Hepatocyte (in vitro differentiated cells): Measurements from ENCODE around the gene CBY2. TPM values are rescaled to one million over a fixed set of nuclear protein-coding genes. Genes with fewer than 3 reads are reported as not detected.

Source experiments
- DNase-seq: peaks from one replicate; pipeline ENCODE4 v3.0.0-alpha.2; 2016; ENCODE audit warnings: low spot score
- H2AFZ ChIP-seq: fragments of 200-600 bp; sonication (generic); 2 replicates; pipeline ENCODE4 v1.6.0; 2016; ENCODE audit warnings: antibody characterized with exemption, mild to moderate bottlenecking
- H3K27ac ChIP-seq: fragments of 200-600 bp; sonication (generic); 2 replicates; pipeline ENCODE4 v1.5.1; 2016; ENCODE audit warnings: mild to moderate bottlenecking
- H3K27me3 ChIP-seq: fragments of 200-600 bp; sonication (generic); 2 replicates; pipeline ENCODE4 v1.6.1; 2016
- H3K36me3 ChIP-seq: fragments of 200-600 bp; sonication (generic); replicated peaks from 2 replicates; pipeline ENCODE4 v1.5.1; 2016; ENCODE audit warnings: low read depth; ENCODE audit not compliant: insufficient read depth
- H3K4me1 ChIP-seq: fragments of 200-600 bp; sonication (generic); 2 replicates; pipeline ENCODE4 v1.5.1; 2016; ENCODE audit warnings: mild to moderate bottlenecking, moderate library complexity; ENCODE audit not compliant: insufficient read depth
- H3K4me2 ChIP-seq: fragments of 200-600 bp; sonication (generic); 2 replicates; pipeline ENCODE4 v1.6.0; 2016
- H3K4me3 ChIP-seq: fragments of 200-600 bp; sonication (generic); 2 replicates; pipeline ENCODE4 v1.5.1; 2016; ENCODE audit warnings: mild to moderate bottlenecking
- H3K79me2 ChIP-seq: fragments of 200-600 bp; sonication (generic); 2 replicates; pipeline ENCODE4 v1.6.0; 2017; ENCODE audit warnings: mild to moderate bottlenecking
- H3K9me2 ChIP-seq: fragments of 200-600 bp; sonication (generic); replicated peaks from 2 replicates; pipeline ENCODE4 v1.6.0; 2017; ENCODE audit warnings: mild to moderate bottlenecking; ENCODE audit not compliant: insufficient read depth
- H3K9me3 ChIP-seq: fragments of 200-600 bp; sonication (generic); 2 replicates; pipeline ENCODE4 v1.5.1; 2016; ENCODE audit warnings: low read depth, mild to moderate bottlenecking
- H4K20me1 ChIP-seq: fragments of 200-600 bp; sonication (generic); 2 replicates; pipeline ENCODE4 v1.6.0; 2016; ENCODE audit warnings: mild to moderate bottlenecking; ENCODE audit not compliant: insufficient read depth, poor library complexity, severe bottlenecking
- CTCF ChIP-seq: fragments of 200-600 bp; sonication (generic); IDR thresholded peaks from 2 replicates; pipeline ENCODE4 v1.5.1; 2016; ENCODE audit warnings: antibody characterized with exemption, mild to moderate bottlenecking; ENCODE audit not compliant: poor library complexity
- EZH2 ChIP-seq: fragments of 200-600 bp; sonication (generic); IDR thresholded peaks from 2 replicates; pipeline ENCODE4 v1.6.1; 2016; ENCODE audit warnings: antibody characterized with exemption, mild to moderate bottlenecking, borderline replicate concordance
- EZH2phosphoT487 ChIP-seq: fragments of 200-600 bp; sonication (generic); IDR thresholded peaks from one replicate; pipeline ENCODE4 v1.6.1; 2018; ENCODE audit warnings: antibody characterized with exemption, mild to moderate bottlenecking, low read depth, moderate library complexity; ENCODE audit not compliant: unreplicated experiment, severe bottlenecking
- WGBS: methylation state at CpG from one replicate; pipeline ENCODE4 v1.1.6; 2016; ENCODE audit warnings: low lambda C conversion rate; ENCODE audit errors: missing lambda C conversion rate; 5-methylcytosine and 5-hydroxymethylcytosine counted together
- polyA plus RNA-seq: library from polyadenylated mRNA; unstranded; fragments of >200 nt; fragmentation: Nextera tagmentation; extraction: Ambion mirVana; gene quantifications from 2 replicates; pipeline ENCODE4 v1.2.1, GENCODE V29; 2016
- total RNA-seq: library from RNA; depleted of rRNA; stranded (reverse); fragments of >200 nt; gene quantifications from 2 replicates; pipeline ENCODE4 v1.2.3, GENCODE V29; 2014

The CBY2 gene
- total and polyA plus RNA-seq, 2 experiments from 2014 or later = not detected

DNA sequence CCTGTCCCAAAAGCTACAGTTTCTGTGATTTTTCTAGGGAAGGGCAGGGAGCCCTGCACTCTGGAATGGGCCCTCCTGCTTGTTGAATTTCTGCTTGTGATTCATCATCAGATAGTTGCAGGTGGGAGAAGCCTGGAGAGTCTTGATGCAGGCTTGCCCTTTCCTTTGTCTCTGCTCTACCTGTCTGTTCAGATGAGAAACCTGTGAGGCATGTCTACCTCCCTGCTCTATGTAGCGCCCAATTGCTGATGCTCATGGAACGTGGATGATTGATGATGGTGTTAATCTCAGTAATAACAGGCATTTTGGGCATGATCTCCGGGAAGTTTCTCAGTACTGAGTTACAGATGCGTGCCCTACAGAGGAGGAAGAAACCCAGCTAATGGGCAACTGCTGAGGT is 10.9 kb upstream of the CBY2 start:
- Histone ChIP-seq H3K27me3 (no peaks in the 10 kb centered on the region), H3K9me2 (no peaks in the 10 kb centered on the region), H3K4me1 (no peaks in the 10 kb centered on the region), H3K27ac (no peak overlapping the region), H3K4me2 (no peak overlapping the region), H4K20me1 (no peaks in the 10 kb centered on the region), H3K9me3 (no peaks in the 10 kb centered on the region), H3K79me2 (no peaks in the 10 kb centered on the region), H2AFZ (no peak overlapping the region), H3K4me3 (no peak overlapping the region), H3K36me3 (no peaks in the 10 kb centered on the region)
- TF ChIP-seq EZH2 = no peak
- no peak for TF ChIP-seq CTCF
- TF ChIP-seq EZH2phosphoT487 = no peak
- WGBS = 93% methylated on average over 4 of the region's 4 CpGs
- DNase-seq = no peak

GRCh38 chr13:45691667-45692066 is 10.5 kb upstream of the CBY2 start:
- no peaks in the 10 kb centered on the region for H3K4me1 ChIP-seq
- 46% methylated on average over 1 of the region's 1 CpG for WGBS
- no peak for DNase-seq
- H3K9me3 ChIP-seq = no peaks in the 10 kb centered on the region
- H3K4me3 ChIP-seq = no peak overlapping the region
- no peaks in the 10 kb centered on the region for H4K20me1 ChIP-seq
- H3K27me3 ChIP-seq = no peaks in the 10 kb centered on the region
- TF ChIP-seq EZH2phosphoT487 = no peak
- no peak for TF ChIP-seq CTCF
- no peak for TF ChIP-seq EZH2
- no peaks in the 10 kb centered on the region for H3K9me2 ChIP-seq
- no peak overlapping the region for H3K27ac ChIP-seq
- H3K79me2 ChIP-seq = no peaks in the 10 kb centered on the region
- H3K4me2 ChIP-seq = no peak overlapping the region
- no peaks in the 10 kb centered on the region for H3K36me3 ChIP-seq
- H2AFZ ChIP-seq = no peak overlapping the region

- H3K9me2 ChIP-seq = no peaks in the 10 kb centered on the region
- no peak overlapping the region for H2AFZ ChIP-seq
- H3K27ac ChIP-seq = no peak overlapping the region
- WGBS = 82% methylated on average over 5 of the region's 5 CpGs
- no peaks in the 10 kb centered on the region for H3K27me3 ChIP-seq
- no peaks in the 10 kb centered on the region for H4K20me1 ChIP-seq
- H3K79me2 ChIP-seq = no peaks in the 10 kb centered on the region
- no peak overlapping the region for H3K4me2 ChIP-seq
- DNase-seq = no peak
- no peaks in the 10 kb centered on the region for H3K36me3 ChIP-seq
- H3K4me1 ChIP-seq = no peaks in the 10 kb centered on the region
- H3K4me3 ChIP-seq = no peak overlapping the region
- TF ChIP-seq EZH2 (no peak), CTCF (no peak), EZH2phosphoT487 (no peak)
- no peaks in the 10 kb centered on the region for H3K9me3 ChIP-seq
Measured at GRCh38 chr13:45695198-45695730, 6.9 kb upstream of the CBY2 start.
